Urinary bladder (tissue), 4 donors: ENCODE data around the gene HCN1. TPM values are rescaled to one million over a fixed set of nuclear protein-coding genes. Genes with fewer than 3 reads are reported as not detected.
A peak's percentile ranks its signal among the peaks of the same experiment; 100 is the strongest.

Experiments used
- DNase-seq: peaks from one replicate; pipeline ENCODE4 v3.0.0-alpha.2; 2015; ENCODE audit errors: extremely low spot score
- H3K27ac ChIP-seq: one replicate; pipeline ENCODE4 v1.5.1; 2013; ENCODE audit warnings: low read depth, mild to moderate bottlenecking, moderate library complexity
- H3K36me3 ChIP-seq: one replicate; pipeline ENCODE4 v1.6.1; 2013; ENCODE audit warnings: mild to moderate bottlenecking, moderate library complexity; ENCODE audit not compliant: insufficient read depth
- H3K4me1 ChIP-seq: one replicate; pipeline ENCODE4 v1.6.1; 2013; ENCODE audit warnings: mild to moderate bottlenecking, moderate library complexity; ENCODE audit not compliant: insufficient read depth
- H3K4me3 ChIP-seq: one replicate; pipeline ENCODE4 v1.5.1; 2013; ENCODE audit warnings: low read depth, low read length
- WGBS: extraction: QIAGEN DNeasy Blood & Tissue Kit; methylation state at CpG from one replicate; pipeline ENCODE4 v1.1.7; 2013; 5-methylcytosine and 5-hydroxymethylcytosine counted together
- polyA plus RNA-seq: library from polyadenylated mRNA; stranded (reverse); fragments of 200-250 nt; gene quantifications from one replicate; pipeline ENCODE4 v1.2.3, GENCODE V29; 2013
- total RNA-seq: library from RNA; depleted of rRNA; stranded (reverse); fragments of >200 nt; gene quantifications from one replicate; pipeline ENCODE4 v1.2.3, GENCODE V29; 2014
- donor health status: healthy with polysubstance abuse.
- donor health status: healthy.

Gene HCN1
- 0.26 TPM for total RNA-seq
- 0.04 TPM for polyA plus RNA-seq

- Histone ChIP-seq H3K4me3 (peak within 1 kb of the TSS; percentile 18), H3K36me3 (no peaks in the 10 kb centered on the region), H3K27ac (no peak within 1 kb of the TSS), H3K4me1 (no peaks in the 10 kb centered on the region)
- DNase-seq: peak; percentile 25
- WGBS: 12% methylated on average over 46 of the region's 46 CpGs
Observed at GRCh38 chr5:45696206-45696836, at the start of gene HCN1. Gene HCN1 (minus strand): TSS chr5:45696380.

GRCh38 chr5:45741110-45741509 lies 44.9 kb upstream of the HCN1 start:
- WGBS: 40% methylated on average over 5 of the region's 5 CpGs
- no peak overlapping the region for H3K27ac ChIP-seq
- no peak overlapping the region for H3K4me3 ChIP-seq
- DNase-seq: no peak
- no peaks in the 10 kb centered on the region for H3K4me1 ChIP-seq
- H3K36me3 ChIP-seq: no peaks in the 10 kb centered on the region

GRCh38 chr5:45737153-45737552 lies 41.0 kb upstream of the HCN1 start:
- Histone ChIP-seq H3K4me1 (no peaks in the 10 kb centered on the region), H3K4me3 (no peak overlapping the region), H3K36me3 (no peaks in the 10 kb centered on the region), H3K27ac (no peak overlapping the region)
- no peak for DNase-seq
- WGBS: 66% methylated on average over 5 of the region's 5 CpGs

- DNase-seq: no peak
- Histone ChIP-seq H3K4me3 (no peak overlapping the region), H3K36me3 (no peaks in the 10 kb centered on the region), H3K4me1 (no peaks in the 10 kb centered on the region), H3K27ac (no peak overlapping the region)
- WGBS: 39% methylated on average over 3 of the region's 3 CpGs
Observed at GRCh38 chr5:45725537-45725936, 29.4 kb upstream of the HCN1 start.

- Histone ChIP-seq H3K27ac (no peak overlapping the region), H3K36me3 (no peaks in the 10 kb centered on the region), H3K4me1 (no peaks in the 10 kb centered on the region), H3K4me3 (no peak overlapping the region)
- DNase-seq: no peak
- WGBS: 31% methylated on average over 6 of the region's 6 CpGs
Observed at GRCh38 chr5:45697201-45697600, 1.0 kb upstream of the HCN1 start.

GRCh38 chr5:45695804-45696156 lies 400 bp downstream of the HCN1 start:
- H3K4me3 ChIP-seq: peak overlapping the region; percentile 18
- no peak for DNase-seq

GRCh38 chr5:45694971-45695803 lies 993 bp downstream of the HCN1 start:
- H3K4me1 ChIP-seq: no peaks in the 10 kb centered on the region
- under 1% methylated on average over 51 of the region's 51 CpGs for WGBS
- no peak overlapping the region for H3K27ac ChIP-seq
- no peaks in the 10 kb centered on the region for H3K36me3 ChIP-seq
- no peak for DNase-seq
- peak overlapping the region; percentile 18 for H3K4me3 ChIP-seq

More at GRCh38 chr5:45695804-45696156, 400 bp downstream of the HCN1 start:
- under 1% methylated on average over 59 of the region's 59 CpGs for WGBS
- Histone ChIP-seq H3K4me1 (no peaks in the 10 kb centered on the region), H3K27ac (no peak overlapping the region), H3K36me3 (no peaks in the 10 kb centered on the region)

- H3K4me3 ChIP-seq: no peak overlapping the region
- DNase-seq: peak; percentile 5
Observed at GRCh38 chr5:45694255-45694814, 1.8 kb downstream of the HCN1 start.

GRCh38 chr5:45692481-45692880 lies 3.7 kb downstream of the HCN1 start:
- Histone ChIP-seq H3K4me3 (no peak overlapping the region), H3K27ac (no peak overlapping the region), H3K36me3 (no peaks in the 10 kb centered on the region), H3K4me1 (no peaks in the 10 kb centered on the region)
- no peak for DNase-seq
- 67% methylated on average over 3 of the region's 3 CpGs for WGBS

More at GRCh38 chr5:45694255-45694814, 1.8 kb downstream of the HCN1 start:
- Histone ChIP-seq H3K27ac (no peak overlapping the region), H3K4me1 (no peaks in the 10 kb centered on the region), H3K36me3 (no peaks in the 10 kb centered on the region)
- 18% methylated on average over 14 of the region's 14 CpGs for WGBS

- 73% methylated on average over 4 of the region's 4 CpGs for WGBS
- no peaks in the 10 kb centered on the region for H3K4me1 ChIP-seq
Observed at GRCh38 chr5:45691656-45692055, 4.5 kb downstream of the HCN1 start.

GRCh38 chr5:45687701-45688100 lies 8.5 kb downstream of the HCN1 start:
- 22% methylated on average over 2 of the region's 2 CpGs for WGBS
- no peaks in the 10 kb centered on the region for H3K4me1 ChIP-seq

More at GRCh38 chr5:45691656-45692055, 4.5 kb downstream of the HCN1 start:
- Histone ChIP-seq H3K4me3 (no peak overlapping the region), H3K36me3 (no peaks in the 10 kb centered on the region), H3K27ac (no peak overlapping the region)
- no peak for DNase-seq

GRCh38 chr5:45686620-45687019 lies 9.6 kb downstream of the HCN1 start:
- no peak overlapping the region for H3K4me3 ChIP-seq
- DNase-seq: no peak
- H3K36me3 ChIP-seq: no peaks in the 10 kb centered on the region
- no peak overlapping the region for H3K27ac ChIP-seq
- no peaks in the 10 kb centered on the region for H3K4me1 ChIP-seq
- WGBS: 83% methylated on average over 2 of the region's 2 CpGs

More at GRCh38 chr5:45687701-45688100, 8.5 kb downstream of the HCN1 start:
- no peak for DNase-seq
- H3K27ac ChIP-seq: no peak overlapping the region
- no peaks in the 10 kb centered on the region for H3K36me3 ChIP-seq
- H3K4me3 ChIP-seq: no peak overlapping the region

- no peak overlapping the region for H3K4me3 ChIP-seq
- no peak overlapping the region for H3K27ac ChIP-seq
- no peaks in the 10 kb centered on the region for H3K4me1 ChIP-seq
- no peak for DNase-seq
- no peaks in the 10 kb centered on the region for H3K36me3 ChIP-seq
Observed at GRCh38 chr5:45684118-45684517, 12.1 kb downstream of the HCN1 start.

- WGBS: 82% methylated on average over 2 of the region's 2 CpGs
- no peaks in the 10 kb centered on the region for H3K36me3 ChIP-seq
- H3K27ac ChIP-seq: no peak overlapping the region
- H3K4me3 ChIP-seq: no peak overlapping the region
- H3K4me1 ChIP-seq: no peaks in the 10 kb centered on the region
- no peak for DNase-seq
Observed at GRCh38 chr5:45680950-45681349, 15.2 kb downstream of the HCN1 start.
